ENCODE measurements around the gene AADACL4.
A peak's percentile ranks its signal among the peaks of the same experiment; 100 is the strongest.
"Not testable (repeated sequence)": the region's sequence is repeated elsewhere in the genome, so short reads cannot be mapped to it uniquely, and the experiment has no call there.

Gene AADACL4

DNA sequence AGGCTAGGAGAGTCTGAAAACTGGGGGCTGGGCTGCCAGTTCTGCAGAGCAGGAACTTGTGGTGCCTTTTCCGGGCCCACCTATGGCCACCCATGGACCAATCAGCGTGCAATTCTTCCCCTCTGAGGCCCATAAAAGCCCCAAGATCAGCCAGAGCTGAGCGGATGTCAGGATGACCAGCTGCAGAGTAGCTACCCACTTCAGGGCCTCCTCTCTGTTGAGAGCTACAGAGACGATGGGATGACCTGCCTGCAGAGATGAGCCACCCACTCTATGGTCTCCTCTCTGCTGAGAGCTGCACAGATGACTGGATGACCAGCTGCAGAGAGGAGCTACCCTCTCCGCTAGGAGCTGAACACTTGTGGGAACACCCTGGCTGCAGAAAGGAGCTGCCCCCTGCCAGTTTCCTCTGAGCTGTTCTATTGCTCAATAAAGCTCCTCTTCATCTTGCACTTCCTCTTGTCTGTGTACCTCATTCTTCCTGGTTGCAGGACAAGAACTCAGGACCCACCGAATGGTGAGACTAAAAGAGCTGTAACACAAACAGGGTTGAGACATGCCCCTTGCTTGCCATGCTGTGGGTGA lies 12.8 kb upstream of the AADACL4 start:
- DNase-seq, result no peak

DNA sequence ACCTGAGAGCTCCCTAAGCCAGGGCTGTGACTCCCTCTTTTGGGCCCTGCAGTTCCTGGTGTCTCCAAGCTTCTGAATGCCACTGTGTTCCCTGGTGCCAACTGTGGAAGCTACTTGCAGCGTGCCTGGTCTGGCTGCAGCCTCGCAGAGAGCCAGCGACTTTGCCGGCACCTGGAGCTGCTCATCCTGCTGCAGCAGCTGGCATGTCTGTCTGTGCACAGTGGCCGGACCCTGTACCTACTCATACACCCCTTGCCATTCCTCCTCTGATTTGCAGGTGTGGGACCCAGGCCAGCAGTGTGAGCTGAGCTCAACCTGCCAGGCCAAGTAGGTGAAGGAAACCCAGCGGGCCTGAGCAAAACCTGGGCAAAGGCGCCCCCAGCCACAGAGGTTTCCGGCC lies 12.3 kb upstream of the AADACL4 start:
- no peak for DNase-seq

DNA sequence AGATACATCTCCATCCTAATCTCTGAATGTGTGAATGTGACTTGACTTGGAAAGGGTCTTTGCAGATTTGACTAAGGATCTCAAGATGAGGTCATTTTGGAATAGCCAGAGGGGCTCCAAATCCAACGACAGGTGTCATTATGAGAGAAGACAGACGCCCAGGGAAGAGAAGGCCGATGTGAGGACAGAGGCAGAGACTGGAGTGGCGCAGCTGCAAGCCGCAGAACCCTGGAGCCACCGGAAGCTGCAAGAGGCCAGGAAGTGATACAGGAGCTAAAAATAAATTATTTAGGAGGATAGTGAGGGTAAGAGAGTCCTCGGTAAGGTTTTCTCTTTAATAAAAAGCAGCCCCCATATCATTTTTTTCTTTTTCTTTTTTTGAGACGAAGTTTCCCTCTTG lies 9.7 kb upstream of the AADACL4 start:
- DNase-seq, result no peak

DNA sequence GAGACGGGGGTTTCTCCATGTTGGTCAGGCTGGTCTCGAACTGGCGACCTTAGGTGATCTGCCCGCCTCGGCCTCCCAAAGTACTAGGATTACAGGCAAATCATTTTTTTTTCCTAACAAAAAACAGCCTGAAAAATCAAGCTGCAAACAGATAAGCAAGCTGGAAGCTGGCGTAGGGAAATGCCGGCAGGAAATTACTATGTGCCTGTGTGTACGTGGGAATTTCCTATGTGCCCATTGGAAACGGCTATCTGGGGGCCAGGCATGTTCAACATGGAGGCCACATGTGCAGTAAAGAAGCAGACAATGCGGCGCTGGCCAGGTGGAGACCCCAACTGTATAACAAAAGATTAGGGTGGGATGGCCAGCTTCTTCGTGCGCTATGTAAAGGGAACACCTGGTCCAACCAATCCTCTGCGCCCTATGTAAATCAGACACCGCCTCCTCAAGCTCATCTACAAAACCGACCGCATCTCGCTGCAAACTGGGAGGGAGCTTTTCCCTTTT lies 9.1 kb upstream of the AADACL4 start:
- DNase-seq, result no peak

DNA sequence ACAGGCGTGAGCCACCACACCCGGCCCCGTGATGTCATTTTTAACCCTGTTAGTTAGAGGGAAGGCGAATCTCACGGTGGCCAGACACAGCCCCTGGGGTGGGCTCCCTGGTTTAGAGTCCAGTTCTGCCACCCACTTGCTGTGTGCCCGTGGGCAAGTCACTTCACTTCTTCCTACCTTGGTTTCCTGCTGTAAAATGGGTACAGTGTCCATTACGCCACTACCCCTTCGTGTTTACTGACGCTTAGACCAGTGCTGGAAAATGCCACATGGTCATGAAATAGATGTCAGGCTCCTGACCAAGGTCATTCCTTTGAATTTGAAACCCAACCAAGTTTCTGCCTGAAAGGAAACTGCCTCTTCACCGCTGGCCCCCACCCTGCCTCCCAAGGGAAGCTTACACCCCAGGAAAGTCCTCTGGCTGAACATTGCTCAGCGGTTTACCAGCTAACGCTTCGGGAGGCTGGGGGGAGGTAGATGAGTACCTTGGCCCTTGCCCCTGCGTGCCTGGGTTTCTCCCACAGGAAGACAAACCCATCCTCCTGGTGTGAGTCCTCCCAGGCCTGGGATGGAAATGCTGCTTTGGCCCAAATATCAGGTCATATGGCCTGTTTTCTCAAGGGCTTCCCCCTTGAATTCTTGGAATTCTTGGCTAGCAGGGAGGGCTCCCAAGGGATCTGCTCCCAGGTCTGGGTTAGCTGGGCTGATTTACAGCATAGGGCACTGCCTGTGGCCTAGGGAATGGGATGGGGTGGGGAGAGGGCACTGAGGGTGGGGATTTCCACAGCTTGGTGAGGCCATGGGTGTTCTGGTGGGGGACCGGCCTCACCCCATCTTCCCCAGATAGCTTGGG lies 7.6 kb upstream of the AADACL4 start:
- no peak for DNase-seq

DNA sequence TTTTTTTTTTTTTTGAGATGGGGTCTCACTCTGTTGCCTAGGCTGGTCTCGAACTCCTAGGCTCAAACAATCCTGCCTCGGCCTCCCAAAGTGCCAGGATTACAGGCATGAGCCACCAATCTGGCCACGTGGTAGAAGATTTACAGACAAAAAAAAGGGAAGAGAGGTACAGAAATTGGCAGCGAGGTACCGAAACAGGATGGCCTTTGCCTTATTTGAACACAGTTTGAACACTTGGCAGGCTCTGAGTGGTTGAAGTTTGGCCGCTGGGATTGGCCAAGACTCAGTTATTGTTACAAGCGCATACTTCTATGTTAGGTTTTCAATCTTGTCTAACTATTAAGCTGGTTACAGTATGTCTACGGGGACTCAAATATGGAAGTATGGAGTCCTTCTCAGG lies 6.2 kb upstream of the AADACL4 start:
- DNase-seq, result no peak

DNA sequence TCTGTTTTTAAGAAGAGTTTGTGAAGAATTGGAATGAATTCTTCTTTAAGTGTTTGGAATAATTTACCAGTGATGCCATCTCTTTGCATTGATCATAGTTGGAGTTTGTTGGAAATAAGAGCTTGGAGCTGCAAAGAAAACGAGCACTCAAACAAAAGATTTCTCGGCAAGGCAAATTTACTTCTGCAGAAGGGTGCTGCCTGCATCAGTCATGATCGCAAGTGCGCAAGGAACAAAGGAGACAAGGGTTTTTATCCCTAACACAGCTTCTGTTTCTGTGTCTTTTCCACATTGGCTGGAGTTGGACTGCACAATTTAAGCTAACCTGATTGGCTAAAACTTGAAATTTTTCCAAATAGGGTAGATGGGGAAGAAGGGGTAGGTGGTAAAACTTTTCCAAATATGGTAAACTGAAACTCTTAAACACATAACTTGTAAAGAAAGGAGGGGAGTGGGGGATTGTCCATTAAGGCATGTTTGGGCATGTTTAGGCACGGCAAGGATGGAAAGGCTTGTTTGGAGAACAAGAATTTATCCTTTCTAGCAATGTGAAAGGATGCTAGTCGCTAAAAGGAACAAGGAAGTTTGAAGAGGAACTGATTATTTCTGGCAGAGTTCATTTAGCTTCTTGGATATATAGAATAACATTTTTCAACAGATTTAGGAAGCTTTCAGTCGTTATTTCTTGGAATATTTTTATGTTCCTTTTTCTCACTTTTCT lies 3.5 kb upstream of the AADACL4 start:
- no peak for DNase-seq

DNA sequence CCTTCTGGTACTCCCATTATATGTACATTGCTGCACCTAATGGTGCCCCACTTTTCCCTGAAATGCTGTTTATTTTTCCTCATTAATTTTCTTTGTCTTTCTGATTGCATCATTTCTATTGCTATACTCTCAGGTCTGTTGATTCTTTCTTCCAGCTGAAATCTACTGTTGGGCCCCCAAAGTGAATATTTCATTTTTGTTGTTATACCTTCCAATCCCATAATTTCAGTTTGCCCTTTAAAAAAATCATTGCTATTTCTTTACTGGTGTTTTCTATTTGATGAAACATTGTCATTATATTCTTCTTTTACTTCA lies 3.0 kb upstream of the AADACL4 start:
- DNase-seq, result no peak

DNA sequence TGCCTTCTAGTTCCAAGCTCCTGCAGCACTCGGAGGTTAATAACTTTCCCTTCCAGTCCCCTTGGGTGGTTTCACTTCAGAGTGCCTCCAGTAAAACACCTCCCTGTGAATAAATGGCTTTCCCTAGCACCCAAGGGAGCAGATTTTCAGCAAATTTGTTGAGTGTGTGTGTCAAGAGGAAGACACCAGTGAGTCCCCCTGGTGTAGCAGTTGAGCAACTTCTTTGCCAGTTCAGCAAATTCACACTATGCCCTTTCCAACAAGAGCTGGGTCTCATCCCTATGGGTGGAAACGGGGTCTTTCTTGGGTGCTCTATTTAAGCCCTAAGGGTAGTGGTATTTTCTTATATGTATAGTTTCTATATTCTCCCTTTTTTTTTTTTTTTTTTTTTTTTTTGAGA lies 806 bp upstream of the AADACL4 start:
- no peak for DNase-seq

DNA sequence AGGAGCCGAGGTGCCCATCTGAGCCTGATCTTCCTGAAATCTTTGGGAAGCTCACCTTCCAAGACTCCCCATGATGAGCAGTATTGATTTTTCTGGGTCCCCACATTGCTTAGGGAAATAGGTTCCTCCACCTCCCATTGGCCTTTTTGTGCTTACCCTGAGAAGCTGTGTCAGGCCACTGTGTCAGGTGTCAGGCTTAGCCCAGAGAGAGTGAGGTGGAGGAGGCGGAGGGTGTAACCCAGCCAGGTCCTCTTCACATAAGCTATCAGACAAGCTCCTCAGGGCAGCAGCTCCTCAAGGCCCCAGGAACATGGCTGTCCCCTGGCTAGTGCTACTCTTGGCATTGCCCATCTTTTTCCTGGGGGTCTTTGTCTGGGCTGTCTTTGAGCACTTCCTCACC lies 352 bp downstream of the AADACL4 start:
- DNase-seq, result no peak

DNA sequence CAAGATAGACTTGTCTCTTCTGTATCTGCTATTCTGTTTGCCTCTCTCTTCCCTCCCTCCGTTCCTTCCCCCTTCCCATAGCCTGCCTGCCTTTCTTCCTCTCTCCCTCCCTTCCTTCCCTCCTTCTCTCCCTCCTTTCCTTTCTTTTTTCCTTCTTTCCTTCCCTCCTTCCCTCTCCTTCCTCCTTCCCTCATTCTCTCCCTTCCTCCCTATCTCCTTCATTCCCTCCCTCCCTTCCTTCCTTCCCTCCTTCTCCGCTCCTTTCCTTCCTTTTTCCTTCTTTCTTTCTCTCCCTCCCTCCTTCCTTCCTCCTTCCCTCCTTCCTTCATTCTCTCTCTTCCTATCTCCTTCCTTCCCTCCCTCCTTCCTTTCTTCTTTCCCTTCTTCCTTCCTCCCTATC lies 944 bp downstream of the AADACL4 start:
- no peak for DNase-seq

DNA sequence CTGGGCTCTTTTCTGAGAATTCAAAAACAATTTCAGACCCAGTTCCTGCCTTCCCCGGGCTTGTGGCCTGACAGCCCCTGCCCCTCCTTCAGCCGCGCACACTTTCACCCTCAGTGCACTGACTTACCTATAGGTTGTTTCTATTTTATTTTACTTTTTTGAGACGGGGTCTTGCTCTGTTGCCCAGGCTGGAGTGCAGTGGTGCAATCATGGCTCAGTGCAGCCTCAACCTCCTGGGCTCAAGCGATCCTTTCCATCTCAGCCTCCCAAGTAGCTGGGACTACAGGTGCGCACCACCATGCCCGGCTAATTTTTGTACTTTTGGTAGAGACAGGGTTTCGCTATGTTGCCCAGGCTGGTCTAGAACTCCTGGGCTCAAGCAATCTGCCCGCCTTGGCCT lies 1.5 kb downstream of the AADACL4 start:
- DNase-seq, result not testable (repeated sequence)

DNA sequence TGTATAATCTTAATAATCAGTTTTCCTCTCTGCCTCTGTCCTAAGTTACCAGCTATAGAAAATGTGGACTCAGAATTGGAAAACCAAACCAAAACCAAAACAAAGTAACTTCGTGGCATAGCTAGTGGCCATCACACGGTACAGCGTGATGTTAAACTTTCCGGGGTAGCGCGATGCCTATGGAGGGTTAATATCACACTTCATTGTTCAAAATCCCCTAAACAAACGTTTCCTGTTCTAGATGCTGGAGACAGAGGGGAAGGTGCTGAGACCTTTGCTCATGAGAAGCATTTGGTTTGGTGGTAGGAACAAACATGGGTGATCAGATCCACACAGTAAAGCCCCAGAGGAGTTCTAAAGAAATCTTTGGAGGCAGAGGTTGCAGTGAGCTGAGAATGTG lies 4.9 kb downstream of the AADACL4 start:
- no peak for DNase-seq

DNA sequence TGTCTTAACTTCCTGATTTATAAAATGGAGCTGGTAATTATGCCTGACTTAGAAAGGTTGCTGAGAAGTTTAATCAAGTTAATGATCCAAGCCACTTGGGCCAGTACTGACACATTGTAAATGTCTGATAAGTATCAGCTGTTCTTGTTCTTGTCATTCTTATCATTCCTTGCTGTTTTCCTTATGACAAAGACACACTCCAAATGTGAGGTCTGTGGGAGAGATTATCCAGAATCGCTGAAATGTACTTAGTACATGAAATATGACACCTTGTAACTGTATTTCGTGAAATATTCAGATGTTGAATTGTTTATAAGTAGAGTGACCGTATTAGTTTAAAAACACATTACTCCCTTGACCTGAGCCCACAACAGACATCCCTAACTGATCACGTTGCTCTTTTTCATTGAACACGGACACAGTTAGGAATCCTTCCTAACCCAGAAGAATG lies 6.1 kb downstream of the AADACL4 start:
- no peak for DNase-seq

DNA sequence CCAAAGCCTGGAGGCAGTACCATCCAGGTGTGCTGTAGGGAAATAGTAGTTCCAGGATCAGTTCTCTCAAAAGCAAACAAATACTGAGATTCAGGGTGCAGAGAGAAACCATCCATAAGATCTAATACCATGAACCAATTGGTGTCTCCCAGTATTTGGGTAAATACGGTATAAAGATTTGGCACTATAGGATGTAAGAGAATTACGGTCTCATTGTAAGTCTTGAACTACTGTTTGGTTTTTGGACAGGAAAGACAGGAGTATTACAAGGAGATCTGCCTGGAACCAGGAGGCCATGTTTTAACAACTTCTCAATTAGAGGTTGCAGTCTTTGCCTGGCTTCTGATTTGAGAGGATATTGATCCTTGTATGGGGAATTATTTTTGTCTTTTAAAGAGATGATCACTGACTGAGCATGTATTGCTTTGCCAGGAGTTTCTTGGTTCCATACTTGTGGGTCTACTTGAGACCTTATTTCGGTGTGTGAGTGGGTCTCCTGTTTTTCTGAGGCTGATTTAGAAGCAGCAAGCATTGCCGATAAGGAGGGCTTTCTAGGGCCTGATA lies 10.2 kb downstream of the AADACL4 start:
- DNase-seq, result no peak

DNA sequence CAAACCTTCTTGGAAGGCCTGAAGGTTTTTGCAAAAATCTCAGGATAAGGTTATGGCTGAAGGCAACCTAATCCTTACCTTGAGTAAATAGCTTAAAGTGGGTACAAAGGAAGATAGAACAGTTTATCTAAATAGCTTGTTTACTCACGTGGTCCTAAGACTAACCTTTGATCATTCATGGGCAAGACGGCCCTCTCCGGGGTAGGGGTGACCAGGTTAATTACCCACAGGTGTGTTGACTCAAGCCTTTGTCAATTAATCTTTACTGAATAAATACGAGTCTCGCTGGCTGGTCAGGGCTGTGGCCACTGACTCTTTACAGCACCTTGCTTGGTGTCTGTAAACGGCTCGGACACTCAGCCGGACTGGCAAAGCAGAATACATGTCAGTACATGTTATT lies 10.8 kb downstream of the AADACL4 start:
- DNase-seq, result no peak

DNA sequence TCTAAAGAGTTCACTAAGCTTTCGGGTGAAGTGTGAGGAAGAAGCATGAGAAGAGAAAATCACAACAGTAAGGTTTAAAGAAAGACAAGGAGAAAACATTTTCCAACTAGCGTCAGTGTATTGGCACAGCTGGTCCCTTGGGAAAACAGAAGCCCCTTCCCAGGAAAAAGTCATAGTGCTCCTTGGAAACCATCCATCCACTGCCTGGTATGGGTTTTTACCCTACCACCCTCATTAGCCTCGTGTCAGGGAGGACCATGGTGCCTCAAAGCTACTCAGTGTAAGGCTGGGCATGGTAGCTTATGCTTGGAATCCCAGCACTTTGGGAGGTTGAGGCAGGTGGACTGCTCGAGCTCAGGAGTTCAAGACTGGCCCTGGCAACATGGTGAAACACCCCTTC lies 12.7 kb downstream of the AADACL4 start:
- DNase-seq, result no peak

DNA sequence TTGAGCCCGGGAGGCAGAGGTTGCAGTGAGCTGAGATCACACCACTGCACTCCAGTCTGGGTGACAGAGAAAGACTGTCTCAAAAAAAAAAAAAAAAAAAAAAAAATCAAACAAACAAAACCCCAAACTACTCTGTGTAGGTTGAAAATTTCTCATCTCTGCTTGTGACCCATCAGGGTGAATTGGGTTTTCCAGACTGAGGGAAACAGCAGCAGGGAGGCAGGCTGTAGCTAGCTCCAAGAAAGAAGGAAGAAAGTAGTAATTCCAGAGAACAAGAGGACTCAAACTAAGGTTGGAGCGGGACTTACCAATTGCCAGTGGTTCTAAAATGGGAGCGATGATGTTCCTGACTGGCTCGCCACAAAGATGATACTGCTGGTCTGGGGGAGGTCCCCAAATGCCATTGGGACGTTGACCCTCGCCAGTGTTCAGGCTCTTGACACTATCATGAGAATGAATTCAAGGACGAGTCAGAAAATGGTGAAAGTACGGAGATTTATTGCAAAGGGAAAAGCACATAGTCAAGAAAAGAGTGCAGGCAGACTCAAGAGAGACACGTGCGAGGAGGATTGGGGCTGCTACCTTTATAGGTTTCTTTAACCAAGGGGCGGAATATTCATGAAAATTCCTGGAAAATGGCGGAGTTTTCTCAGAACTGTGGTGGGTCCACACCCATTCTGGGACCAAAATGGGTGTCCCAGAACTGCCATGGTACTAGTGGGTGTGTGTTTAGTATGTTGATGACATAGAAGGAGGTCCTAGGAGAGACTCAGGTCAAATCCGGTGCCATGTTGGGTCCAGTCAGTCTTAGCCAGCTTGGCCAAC lies 13.4 kb downstream of the AADACL4 start:
- no peak for DNase-seq

DNA sequence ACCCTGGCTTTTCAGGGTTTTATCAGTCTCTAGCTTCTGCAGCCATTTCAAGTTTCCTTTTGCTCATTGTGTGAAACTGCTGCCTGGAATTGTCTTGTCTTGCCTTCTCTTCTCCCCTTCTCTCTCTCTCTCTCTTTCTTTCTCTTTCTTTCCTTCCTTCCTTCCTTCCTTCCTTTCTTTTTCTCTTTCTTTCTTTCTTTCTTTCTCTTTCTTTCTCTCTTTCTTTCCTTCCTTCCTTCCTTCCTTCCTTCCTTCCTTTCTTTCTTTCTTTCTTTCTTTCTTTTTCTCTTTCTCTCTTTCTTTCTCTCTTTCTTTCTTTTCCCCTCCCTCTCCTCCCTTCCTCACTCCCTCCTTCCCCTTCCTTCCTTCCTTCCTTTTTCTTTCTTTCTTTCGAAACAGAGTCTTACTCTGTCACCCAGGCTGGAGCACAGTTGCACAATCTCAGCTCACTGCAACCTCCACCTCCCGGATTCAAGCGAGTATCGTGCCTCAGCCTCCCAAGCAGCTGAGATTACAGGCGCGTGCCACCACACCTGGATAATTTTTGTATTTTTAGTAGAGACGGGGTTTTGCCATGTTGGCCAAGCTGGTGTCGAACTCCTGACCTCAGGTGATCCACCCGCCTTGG lies 14.1 kb downstream of the AADACL4 start:
- not testable (repeated sequence) for DNase-seq

DNA sequence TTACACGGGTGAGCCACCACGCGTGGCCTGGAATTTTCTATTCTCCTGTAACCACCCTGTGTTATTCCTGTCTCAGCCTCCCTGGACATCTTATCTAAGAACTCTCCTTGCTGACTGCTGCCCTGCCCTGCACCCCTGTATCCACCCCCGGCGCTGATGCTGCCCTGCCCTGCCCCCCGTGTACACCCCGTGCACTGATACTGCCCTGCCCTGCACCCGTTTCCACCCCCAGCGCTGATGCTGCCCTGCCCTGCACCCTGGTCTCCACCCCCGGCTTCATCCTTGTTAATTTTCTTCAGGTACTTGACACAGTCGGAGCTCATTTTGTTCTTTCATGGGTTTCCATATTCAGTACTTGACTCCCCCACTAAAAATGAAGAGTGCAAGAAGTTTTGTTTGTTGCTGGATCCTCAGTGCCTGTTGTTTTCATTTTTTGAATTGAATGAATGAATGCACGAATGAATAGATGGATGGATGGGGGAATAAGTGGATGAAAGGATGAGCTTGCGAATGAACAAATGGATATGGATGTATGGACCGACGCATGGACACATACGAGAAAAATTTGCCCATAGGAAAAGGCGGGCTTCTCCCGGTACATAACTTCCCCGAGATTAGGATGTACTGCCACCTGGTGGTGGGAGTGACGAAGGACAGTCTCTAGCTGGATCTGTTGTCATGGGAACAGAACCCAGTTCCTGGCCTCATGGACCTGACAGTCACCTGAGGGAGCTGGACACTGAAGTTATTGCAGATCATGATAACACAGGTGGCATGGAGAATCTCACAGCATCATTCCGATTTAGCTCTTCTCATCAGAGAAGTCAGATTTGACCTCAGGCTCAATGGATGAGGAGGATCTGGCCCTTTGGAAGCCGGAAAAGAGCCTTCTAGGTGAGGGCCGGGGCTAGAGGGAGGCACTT lies 14.9 kb downstream of the AADACL4 start:
- peak; percentile 72 for DNase-seq

DNA sequence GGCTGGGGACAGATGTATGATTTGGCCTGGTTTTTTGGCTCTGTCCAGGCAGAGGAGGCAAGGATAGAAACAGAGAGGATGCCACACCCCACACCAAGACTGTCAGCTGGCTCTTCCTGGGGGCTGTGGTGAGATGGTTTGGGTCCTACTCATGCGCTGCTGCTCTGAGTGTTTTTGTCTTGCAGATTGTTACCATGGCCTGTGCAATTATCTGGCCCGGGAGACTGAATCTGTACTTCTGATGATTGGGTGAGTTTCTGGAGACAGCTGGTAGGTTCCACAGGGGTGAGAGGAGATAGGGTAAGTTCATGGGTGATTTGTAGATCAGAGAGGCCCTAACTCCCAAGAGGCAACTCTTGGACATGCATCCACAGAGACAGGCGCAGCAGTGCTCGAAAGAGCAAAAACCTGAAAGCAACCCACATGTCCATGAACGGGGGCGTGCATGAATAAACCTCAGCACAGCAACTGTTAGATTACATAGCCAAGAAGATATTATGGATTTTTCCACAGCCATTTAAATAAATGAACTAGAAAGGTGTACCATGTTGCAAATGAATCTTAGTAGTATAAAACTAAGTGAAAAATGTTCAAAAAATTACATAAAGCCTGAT lies 17.8 kb downstream of the AADACL4 start:
- no peak for DNase-seq
